CD4-positive, alpha-beta memory T cell (primary cell): ENCODE measurements around the gene PELI2. TPM values are rescaled to one million over a fixed set of nuclear protein-coding genes. Genes with fewer than 3 reads are reported as not detected.

Source experiments
- CTCF ChIA-PET: fragments of 350-600 bp; sonication (Branson Sonifier 250); formaldehyde crosslinking; loops from one replicate; lab custom pipeline; 2021; ENCODE audit warnings: inconsistent platforms; ENCODE audit not compliant: partially characterized antibody; lab: Charles Lee
- POLR2A ChIA-PET: fragments of 350-600 bp; sonication (Branson Sonifier 250); formaldehyde crosslinking; loops from one replicate; lab custom pipeline; 2021; ENCODE audit not compliant: partially characterized antibody; lab: Charles Lee
- DNase-seq, 5 donors: peaks; one replicate each; pipeline versions ENCODE4 v3.0.0 to v3.0.0-alpha.2; 2020 to 2022; ENCODE audit warnings: mixed read lengths in 1 of 5
- H3K27ac ChIP-seq: one replicate; pipeline ENCODE4 v1.7.0; 2013; ENCODE audit warnings: low read depth, low read length
- H3K27me3 ChIP-seq: 2 replicates; pipeline ENCODE4 v1.7.0; 2013; ENCODE audit warnings: mild to moderate bottlenecking, low read length, moderate library complexity; ENCODE audit not compliant: insufficient read depth
- H3K36me3 ChIP-seq: 2 replicates; pipeline ENCODE4 v1.7.0; 2013; ENCODE audit warnings: mild to moderate bottlenecking, low read length, moderate library complexity; ENCODE audit not compliant: insufficient read depth
- H3K4me1 ChIP-seq: 2 replicates; pipeline ENCODE4 v1.7.0; 2013; ENCODE audit warnings: mild to moderate bottlenecking, low read length, moderate library complexity; ENCODE audit not compliant: insufficient read depth
- H3K4me3 ChIP-seq, 2 donors: one replicate each; pipeline ENCODE4 v1.7.0; 2013; ENCODE audit warnings: low read length in 2 of 2, mild to moderate bottlenecking in 1 of 2
- H3K9me3 ChIP-seq, 2 donors: one replicate each; pipeline ENCODE4 v1.7.0; 2013; ENCODE audit warnings: low read length in 2 of 2, control low read depth in 1 of 2; ENCODE audit not compliant: control insufficient read depth in 1 of 2
- H3K27ac Mint-ChIP-seq, 7 donors: one replicate each; pipeline ENCODE4 v1.8.0; 2020 to 2021; ENCODE audit warnings: mixed read lengths in 7 of 7, mild to moderate bottlenecking in 6 of 7, inconsistent platforms in 3 of 7, moderate library complexity in 3 of 7
- H3K27me3 Mint-ChIP-seq, 2 donors: one replicate each; pipeline ENCODE4 v1.8.0; 2020 to 2021; ENCODE audit warnings: mixed read lengths in 2 of 2
- H3K36me3 Mint-ChIP-seq, 2 donors: one replicate each; pipeline ENCODE4 v1.8.0; 2020 to 2021; ENCODE audit warnings: mixed read lengths in 2 of 2, inconsistent platforms in 1 of 2, mild to moderate bottlenecking in 1 of 2
- H3K4me1 Mint-ChIP-seq, 4 donors: one replicate each; pipeline ENCODE4 v1.8.0; 2020 to 2021; ENCODE audit warnings: mixed read lengths in 4 of 4, mild to moderate bottlenecking in 1 of 4
- H3K4me3 Mint-ChIP-seq, 8 donors: one replicate each; pipeline ENCODE4 v1.8.0; 2020 to 2021; ENCODE audit warnings: mixed read lengths in 8 of 8, mild to moderate bottlenecking in 7 of 8, moderate library complexity in 6 of 8, inconsistent platforms in 3 of 8
- H3K9me3 Mint-ChIP-seq, 8 donors: one replicate each; pipeline ENCODE4 v1.8.0; 2020 to 2021; ENCODE audit warnings: mixed read lengths in 8 of 8, mild to moderate bottlenecking in 5 of 8, inconsistent platforms in 3 of 8, moderate library complexity in 1 of 8
- intact Hi-C: fragments of 100-400 bp; cut with micrococcal nuclease; formaldehyde crosslinking; loops from one replicate; pipeline ENCODE4 v1.15.1; 2023
- polyA plus RNA-seq, 2 donors: library from polyadenylated mRNA; unstranded; fragments of 300-500 nt; fragmentation: Illumina TruSeq; gene quantifications; one replicate each; pipeline ENCODE4 v1.2.3, GENCODE V29; 2021
- total RNA-seq, 2 experiments: library from RNA; stranded (reverse); gene quantifications; one replicate each; pipeline ENCODE4 v1.2.3, GENCODE V29; 2021

The PELI2 gene
- total and polyA plus RNA-seq, 4 experiments from 2014 or later: 1.2 to 16.4 (median 7.8) TPM

DNA sequence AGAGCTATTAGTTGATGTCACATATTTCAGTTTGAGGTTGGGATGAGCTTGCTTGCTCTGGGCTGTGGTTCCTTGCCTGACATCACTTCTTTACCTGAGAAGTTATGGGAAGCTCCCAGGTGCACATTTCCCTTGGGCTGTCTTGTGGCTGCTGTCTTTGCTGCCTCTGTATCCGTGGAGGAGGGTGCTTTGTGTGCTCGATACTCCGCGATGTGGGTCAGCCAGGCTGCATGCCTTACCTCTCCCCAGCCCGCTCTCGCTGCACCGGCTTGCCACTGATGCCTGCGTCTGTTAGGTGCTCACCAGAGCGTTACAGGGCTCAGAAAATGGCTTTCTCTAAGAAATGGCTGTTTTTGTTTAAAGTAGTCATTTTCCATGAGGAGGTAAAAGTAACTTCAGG lies 19.6 kb downstream of the PELI2 start:
- CTCF ChIA-PET: interaction anchor here (0.8 kb wide), 1 partner anchor 405 kb away, joined by 3 read pairs; no protein-coding TSS in a partner anchor
- Mint-ChIP-seq H3K27ac (no peak overlapping the region), H3K4me3 (no peak overlapping the region), H3K9me3 (no peaks in the 10 kb centered on the region), H3K36me3 (no peaks in the 10 kb centered on the region), H3K27me3 (peaks cover 5 to 10% of the 10 kb centered on the region in 2 donors), H3K4me1 (peaks cover 11 to 32% (median 12%) of the 10 kb centered on the region in 4 donors)
- Histone ChIP-seq H3K4me1 (no peaks in the 10 kb centered on the region), H3K36me3 (no peaks in the 10 kb centered on the region), H3K27ac (no peak overlapping the region), H3K9me3 (no peaks in the 10 kb centered on the region), H3K27me3 (no peaks in the 10 kb centered on the region), H3K4me3 (no peak overlapping the region)
- DNase-seq: no peak
- intact Hi-C loops: no loop called here
- POLR2A ChIA-PET: no interaction called here

DNA sequence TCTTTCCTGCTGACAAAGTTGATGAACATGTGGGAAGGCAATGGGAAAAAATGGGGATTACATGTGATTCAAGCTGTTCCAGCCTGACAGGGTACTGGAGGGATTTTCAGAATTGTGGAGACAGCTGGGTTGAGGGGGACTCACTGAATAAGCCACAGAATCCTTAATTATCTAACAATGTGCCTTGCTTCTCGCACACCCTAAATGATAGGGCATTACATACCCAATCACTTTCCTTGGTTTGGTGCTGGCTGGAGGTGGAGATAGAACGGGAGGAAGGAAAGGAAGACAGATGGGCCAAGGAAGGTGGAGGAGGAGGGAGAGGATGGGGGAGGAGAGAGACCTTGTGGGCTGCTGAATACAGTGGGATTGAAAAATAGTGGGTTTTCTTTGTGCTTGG lies 20.7 kb downstream of the PELI2 start:
- POLR2A ChIA-PET: no interaction called here
- no peaks in the 10 kb centered on the region for H3K4me1 ChIP-seq
- Mint-ChIP-seq H3K4me1 (peaks cover 11 to 28% (median 12%) of the 10 kb centered on the region in 4 donors), H3K4me3 (no peak overlapping the region), H3K27me3 (peaks cover 5 to 10% of the 10 kb centered on the region in 2 donors), H3K27ac (peak overlapping the region in 1 of 7 donors; percentile 26), H3K36me3 (no peaks in the 10 kb centered on the region), H3K9me3 (no peaks in the 10 kb centered on the region)
- no peaks in the 10 kb centered on the region for H3K9me3 ChIP-seq
- H3K27me3 ChIP-seq: no peaks in the 10 kb centered on the region
- CTCF ChIA-PET: no interaction called here
- H3K36me3 ChIP-seq: no peaks in the 10 kb centered on the region
- H3K4me3 ChIP-seq: no peak overlapping the region
- DNase-seq: no peak
- H3K27ac ChIP-seq: no peak overlapping the region
- intact Hi-C loops: no loop called here

DNA sequence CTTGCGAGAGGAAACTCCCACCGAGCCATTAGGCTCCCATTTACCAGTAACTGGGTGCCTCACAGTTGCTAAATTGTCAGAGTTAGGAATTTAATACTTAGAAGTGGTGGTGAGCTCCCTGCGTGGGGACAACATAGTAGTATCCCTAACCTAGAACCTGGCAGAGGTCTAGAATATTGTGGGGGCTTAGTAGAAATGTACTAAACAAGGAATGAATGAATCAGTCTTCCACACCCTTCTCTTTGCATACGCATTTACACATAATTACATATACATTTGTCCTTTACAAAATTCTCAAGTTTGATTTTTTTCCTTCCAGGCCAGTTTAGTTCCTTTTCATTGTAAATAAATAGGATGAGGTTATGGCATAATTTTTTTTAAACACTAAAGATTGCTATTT lies 24.1 kb downstream of the PELI2 start:
- no peak overlapping the region for H3K4me3 Mint-ChIP-seq
- no peaks in the 10 kb centered on the region for H3K36me3 Mint-ChIP-seq
- ChIA-PET POLR2A (no interaction called here), CTCF (no interaction called here)
- DNase-seq: no peak
- Histone ChIP-seq H3K27ac (no peak overlapping the region), H3K9me3 (no peaks in the 10 kb centered on the region), H3K36me3 (no peaks in the 10 kb centered on the region), H3K4me1 (peaks cover 5% of the 10 kb centered on the region), H3K27me3 (no peaks in the 10 kb centered on the region), H3K4me3 (no peak overlapping the region)
- peaks cover 19 to 41% (median 24%) of the 10 kb centered on the region in 4 donors for H3K4me1 Mint-ChIP-seq
- intact Hi-C loops: loop anchor here (10.0 kb wide), 1 partner anchor 52 kb away; no protein-coding TSS in a partner anchor
- peaks cover 0 to 2% (median 0%) of the 10 kb centered on the region in 8 donors for H3K9me3 Mint-ChIP-seq
- peaks cover 0 to 10% of the 10 kb centered on the region in 2 donors for H3K27me3 Mint-ChIP-seq
- H3K27ac Mint-ChIP-seq: no peak overlapping the region

DNA sequence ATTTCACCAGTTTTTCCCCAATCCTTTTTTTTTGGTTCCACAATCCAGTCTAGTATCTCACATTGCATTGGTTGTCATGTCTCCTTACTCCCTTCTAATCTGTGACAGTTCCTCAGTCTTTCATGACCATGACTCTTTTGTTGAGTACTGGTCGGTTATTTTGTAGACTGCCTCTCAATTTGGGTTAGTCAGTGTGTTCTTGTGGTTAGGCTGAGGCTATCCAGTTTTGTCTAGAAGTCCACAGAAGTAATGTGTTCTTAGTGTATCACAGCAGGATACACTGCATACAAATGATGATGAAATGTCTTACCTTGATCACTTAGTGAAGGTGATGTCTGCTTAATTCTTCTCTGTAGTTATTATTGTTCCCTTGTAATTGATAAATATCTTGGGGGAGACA lies 24.8 kb downstream of the PELI2 start:
- H3K27me3 ChIP-seq: no peaks in the 10 kb centered on the region
- intact Hi-C loops: loop anchor here (10.0 kb wide), 1 partner anchor 52 kb away; no protein-coding TSS in a partner anchor
- POLR2A ChIA-PET: no interaction called here
- Mint-ChIP-seq H3K36me3 (no peaks in the 10 kb centered on the region), H3K4me1 (peaks cover 23 to 45% (median 30%) of the 10 kb centered on the region in 4 donors), H3K4me3 (no peak overlapping the region), H3K27ac (no peak overlapping the region), H3K27me3 (peaks cover 0 to 5% of the 10 kb centered on the region in 2 donors), H3K9me3 (peaks cover 0 to 2% (median 0%) of the 10 kb centered on the region in 8 donors)
- no peak for DNase-seq
- no peaks in the 10 kb centered on the region for H3K36me3 ChIP-seq
- H3K4me1 ChIP-seq: peaks cover 6% of the 10 kb centered on the region
- H3K4me3 ChIP-seq: no peak overlapping the region
- CTCF ChIA-PET: no interaction called here
- no peaks in the 10 kb centered on the region for H3K9me3 ChIP-seq
- H3K27ac ChIP-seq: no peak overlapping the region

DNA sequence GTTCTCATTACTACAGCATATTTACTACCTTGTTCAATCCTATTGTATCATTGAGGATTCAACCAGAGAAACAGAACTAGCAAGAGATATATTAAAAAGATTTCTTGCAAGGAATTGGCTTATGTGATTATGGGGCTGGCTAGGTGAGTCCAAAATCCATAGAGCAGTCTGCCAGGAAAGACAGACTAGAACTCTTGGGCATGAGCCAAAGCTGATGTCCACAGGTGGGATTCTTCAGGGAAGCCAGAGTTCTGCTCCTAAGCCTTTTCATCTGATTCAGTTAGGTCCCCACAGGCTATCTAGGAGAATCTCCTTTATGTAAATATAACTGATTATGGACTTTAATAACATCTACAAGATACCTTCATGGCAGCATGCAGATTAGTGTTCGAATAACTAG lies 26.0 kb downstream of the PELI2 start:
- ChIA-PET CTCF (no interaction called here), POLR2A (no interaction called here)
- Mint-ChIP-seq H3K27me3 (peaks cover 0 to 5% of the 10 kb centered on the region in 2 donors), H3K4me1 (peaks cover 25 to 49% (median 36%) of the 10 kb centered on the region in 4 donors), H3K27ac (no peak overlapping the region), H3K36me3 (no peaks in the 10 kb centered on the region), H3K9me3 (peaks cover 0 to 2% (median 0%) of the 10 kb centered on the region in 8 donors), H3K4me3 (no peak overlapping the region)
- no peak for DNase-seq
- Histone ChIP-seq H3K9me3 (no peaks in the 10 kb centered on the region), H3K27me3 (no peaks in the 10 kb centered on the region), H3K36me3 (no peaks in the 10 kb centered on the region), H3K4me3 (no peak overlapping the region), H3K27ac (no peak overlapping the region), H3K4me1 (peaks cover 16% of the 10 kb centered on the region)
- intact Hi-C loops: loop anchor here (10.0 kb wide), 1 partner anchor 51 kb away; no protein-coding TSS in a partner anchor

DNA sequence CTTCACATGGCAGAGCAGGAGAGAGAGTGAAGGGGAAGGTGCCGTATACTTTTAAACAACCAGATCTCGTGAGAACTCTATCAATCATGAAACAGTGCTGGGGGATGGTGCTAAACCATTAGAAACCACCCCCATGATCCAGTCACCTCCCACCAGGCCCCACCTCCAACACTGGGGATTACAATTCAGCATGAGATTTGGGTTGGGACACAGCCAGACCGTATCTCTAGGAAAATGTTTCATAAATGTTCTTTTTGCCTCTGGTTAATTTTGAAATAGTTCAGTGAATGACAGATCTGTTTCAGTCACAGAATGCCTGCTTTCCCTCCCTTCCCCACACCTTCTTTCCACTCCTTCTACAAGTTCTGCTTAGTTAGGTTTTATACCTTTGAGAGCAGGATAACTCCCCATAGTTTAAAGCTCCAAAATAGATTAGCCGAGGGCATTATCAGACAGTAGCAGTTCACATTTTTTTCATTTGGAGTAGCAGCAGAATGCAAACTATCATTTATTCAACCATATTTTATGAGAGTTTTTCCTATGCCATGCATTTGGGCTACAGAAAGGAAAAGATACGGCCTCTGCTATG lies 27.1 kb downstream of the PELI2 start:
- H3K27ac Mint-ChIP-seq: peak overlapping the region in 1 of 7 donors; percentile 56
- POLR2A ChIA-PET: no interaction called here
- no peaks in the 10 kb centered on the region for H3K36me3 ChIP-seq
- H3K36me3 Mint-ChIP-seq: no peaks in the 10 kb centered on the region
- DNase-seq: no peak
- H3K4me1 Mint-ChIP-seq: peaks cover 28 to 45% (median 36%) of the 10 kb centered on the region in 4 donors
- no peaks in the 10 kb centered on the region for H3K9me3 ChIP-seq
- CTCF ChIA-PET: no interaction called here
- H3K27ac ChIP-seq: no peak overlapping the region
- peaks cover 0 to 2% (median 0%) of the 10 kb centered on the region in 8 donors for H3K9me3 Mint-ChIP-seq
- no peak overlapping the region for H3K4me3 ChIP-seq
- no peak overlapping the region for H3K4me3 Mint-ChIP-seq
- H3K27me3 Mint-ChIP-seq: peaks cover 0 to 4% of the 10 kb centered on the region in 2 donors
- intact Hi-C loops: loop anchor here (10.0 kb wide), 1 partner anchor 50 kb away; no protein-coding TSS in a partner anchor
- H3K4me1 ChIP-seq: peaks cover 16% of the 10 kb centered on the region
- H3K27me3 ChIP-seq: no peaks in the 10 kb centered on the region

DNA sequence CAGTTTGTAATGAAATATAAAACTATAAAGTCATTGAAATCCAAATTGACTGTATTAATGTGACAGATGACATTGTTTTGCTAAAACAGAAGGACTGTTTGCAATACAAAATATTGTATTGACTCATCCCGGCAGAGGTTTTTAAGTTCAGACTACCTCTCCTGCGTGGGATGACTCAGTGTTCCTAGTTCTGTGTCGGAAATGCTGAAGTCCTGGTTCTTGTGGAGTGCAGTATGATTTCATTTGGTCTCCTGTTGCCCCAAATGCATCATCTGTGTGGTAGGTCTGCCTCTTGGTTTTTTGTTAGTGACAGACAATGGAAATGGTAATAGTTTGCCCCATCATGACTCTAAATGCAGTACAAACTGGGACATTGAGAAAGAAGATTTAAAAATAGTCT lies 27.8 kb downstream of the PELI2 start:
- Mint-ChIP-seq H3K9me3 (peaks cover 0 to 2% (median 0%) of the 10 kb centered on the region in 8 donors), H3K27me3 (peaks cover 0 to 4% of the 10 kb centered on the region in 2 donors), H3K27ac (no peak overlapping the region), H3K4me3 (peak overlapping the region in 1 of 8 donors; percentile 1), H3K4me1 (peaks cover 26 to 50% (median 36%) of the 10 kb centered on the region in 4 donors), H3K36me3 (no peaks in the 10 kb centered on the region)
- intact Hi-C loops: loop anchor here (10.0 kb wide), 1 partner anchor 49 kb away; no protein-coding TSS in a partner anchor
- no peaks in the 10 kb centered on the region for H3K9me3 ChIP-seq
- no peak for DNase-seq
- H3K4me1 ChIP-seq: peaks cover 20% of the 10 kb centered on the region
- no peaks in the 10 kb centered on the region for H3K27me3 ChIP-seq
- H3K27ac ChIP-seq: no peak overlapping the region
- ChIA-PET CTCF (no interaction called here), POLR2A (no interaction called here)
- no peaks in the 10 kb centered on the region for H3K36me3 ChIP-seq
- no peak overlapping the region for H3K4me3 ChIP-seq
